NCI-H2029 treated with DMSO at 0.1 percent for 48 hours (cell line): ENCODE data around the gene CDH4.

Experiments
- DNase-seq: peaks from one replicate; lab custom pipeline; 2025; lab: John Stamatoyannopoulos, UW

Gene CDH4

DNA sequence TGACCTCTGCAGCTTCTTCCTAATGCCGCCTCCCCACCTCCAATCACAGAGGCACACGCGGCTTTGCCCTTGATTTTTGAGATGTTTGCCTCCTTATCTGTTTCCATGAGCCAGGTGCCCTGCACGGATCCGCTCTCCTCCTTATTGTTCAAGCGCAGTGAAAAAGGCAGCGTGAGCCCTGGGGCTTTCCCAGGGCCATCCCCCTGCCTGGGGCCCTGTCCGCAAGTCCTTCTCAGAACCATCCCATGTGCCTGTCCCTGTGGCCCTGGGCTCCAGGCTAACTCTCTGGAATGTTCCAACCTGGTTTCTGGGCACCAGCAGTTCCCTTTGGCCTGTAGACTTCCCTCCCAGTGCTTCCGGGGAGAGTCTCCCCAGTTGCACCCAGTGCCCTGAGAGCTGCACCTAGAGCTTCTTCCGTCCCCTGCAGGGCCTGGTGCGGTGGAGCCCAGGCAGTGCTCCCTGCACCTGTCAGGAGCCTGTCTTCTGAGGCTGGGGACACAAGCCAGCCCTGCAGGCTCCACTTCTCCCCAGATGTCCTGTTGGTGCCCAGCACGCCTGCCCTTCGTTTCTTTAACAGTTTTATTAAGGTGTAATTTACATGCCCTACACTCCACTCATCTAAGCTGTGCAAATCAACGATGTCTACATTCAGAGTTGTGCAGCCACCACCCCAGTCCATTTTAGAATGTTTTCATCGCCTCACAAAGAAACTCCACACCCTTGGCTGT, 330.3 kb downstream of the CDH4 start:
- no peak for DNase-seq

DNA sequence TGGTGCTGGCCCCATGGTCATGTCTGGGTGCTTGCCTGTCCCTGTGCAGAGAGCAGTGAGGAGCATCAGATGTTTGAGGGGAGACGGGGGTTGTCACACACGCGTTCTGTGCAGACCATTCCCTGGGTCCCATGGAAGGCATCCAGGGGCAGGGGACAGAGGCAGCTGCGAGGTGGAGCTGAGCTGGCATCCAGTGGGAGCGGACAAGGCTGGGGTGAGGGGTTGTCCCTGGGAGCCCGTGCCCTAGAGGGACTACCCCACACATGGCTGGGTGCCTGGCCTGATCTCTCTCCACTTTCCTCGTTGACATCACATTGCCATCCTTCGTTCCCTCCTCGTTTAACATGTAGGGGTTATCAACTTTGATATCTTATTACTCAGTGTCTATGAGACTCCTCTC, 331.3 kb downstream of the CDH4 start:
- DNase-seq = no peak

DNA sequence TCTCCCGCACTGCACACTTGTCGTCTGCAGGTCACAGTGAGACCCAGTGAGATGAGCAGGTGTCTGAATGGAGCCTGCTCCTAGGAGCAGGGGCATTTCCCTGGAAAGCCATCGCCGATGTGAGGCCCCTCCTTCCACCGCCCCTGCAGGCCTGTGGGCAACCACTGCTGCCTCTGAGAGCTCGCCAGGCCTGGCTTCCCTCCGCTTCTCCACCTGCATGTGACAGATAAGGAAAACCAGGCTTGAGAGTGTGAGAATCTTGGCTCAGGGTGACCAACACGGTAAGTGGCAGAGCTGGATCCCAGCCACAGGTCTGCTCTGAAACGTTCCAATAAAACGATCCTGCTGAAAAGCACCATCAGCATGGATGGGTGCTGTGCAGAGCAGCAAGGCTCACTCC, 332.8 kb downstream of the CDH4 start:
- no peak for DNase-seq

DNA sequence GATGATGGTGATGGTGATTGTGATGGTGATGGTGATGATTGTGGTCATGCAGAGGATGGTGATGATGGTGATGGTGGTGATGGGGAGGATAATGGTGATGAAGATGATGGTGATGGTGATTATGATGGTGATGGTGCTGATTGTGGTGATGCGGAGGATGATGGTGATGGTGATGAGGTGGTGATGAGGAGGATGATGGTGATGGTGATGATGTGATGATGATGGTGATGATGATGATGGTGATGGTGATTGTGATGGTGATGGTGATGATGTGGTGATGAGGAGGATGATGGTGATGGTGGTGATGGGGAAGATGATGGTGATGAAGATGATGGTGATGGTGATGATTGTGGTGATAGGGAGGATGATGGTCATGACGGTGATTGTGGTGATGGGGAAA, 333.7 kb downstream of the CDH4 start:
- no peak for DNase-seq

DNA sequence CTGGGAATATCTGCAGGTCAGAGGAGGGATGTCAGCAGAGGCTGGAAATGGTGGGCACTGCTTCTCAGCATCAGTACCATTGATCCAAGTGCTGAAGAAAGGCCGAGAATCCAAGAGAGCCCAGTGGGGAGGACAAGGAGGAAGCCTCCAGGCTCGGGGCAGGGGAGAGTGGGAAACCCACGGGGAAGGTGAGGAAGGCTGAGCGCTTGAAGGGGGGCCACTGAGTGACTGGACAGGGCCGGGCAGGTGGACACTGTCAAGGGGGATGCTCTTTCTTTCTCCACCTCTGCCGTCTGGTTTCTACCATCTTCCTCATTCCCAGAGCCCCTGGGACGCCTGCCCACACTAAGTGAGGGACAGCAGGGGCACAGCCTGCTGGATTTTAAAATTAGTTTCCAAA, 335.0 kb downstream of the CDH4 start:
- DNase-seq = no peak

DNA sequence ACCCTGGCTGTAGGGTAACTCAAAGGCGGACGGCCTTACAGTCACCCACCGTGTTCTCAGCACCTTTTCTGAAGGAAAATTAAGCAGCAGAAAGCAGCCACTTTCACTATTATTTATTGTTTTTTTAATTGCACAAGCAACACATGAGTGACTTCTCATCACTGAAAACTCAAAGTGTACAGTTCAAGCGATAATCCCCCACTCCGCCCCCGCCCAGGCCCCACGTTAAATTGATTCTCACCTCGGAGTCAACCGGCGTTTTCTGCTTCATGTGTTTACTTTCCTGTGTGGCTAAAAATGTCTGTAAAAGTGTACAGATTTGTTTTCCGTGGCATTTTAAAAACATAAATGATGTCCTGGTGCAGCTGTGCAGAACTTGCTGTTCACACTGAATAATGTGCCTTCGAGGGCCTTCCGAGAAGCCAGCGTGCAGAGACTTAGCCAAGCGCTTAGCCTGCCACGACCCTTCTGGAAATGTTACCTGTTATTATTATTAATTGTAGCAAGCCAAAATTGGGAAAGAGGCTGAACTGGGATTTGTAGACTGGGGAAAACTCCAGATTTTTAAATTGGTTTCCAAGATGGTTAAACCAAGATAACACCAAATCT, 335.7 kb downstream of the CDH4 start:
- no peak for DNase-seq

DNA sequence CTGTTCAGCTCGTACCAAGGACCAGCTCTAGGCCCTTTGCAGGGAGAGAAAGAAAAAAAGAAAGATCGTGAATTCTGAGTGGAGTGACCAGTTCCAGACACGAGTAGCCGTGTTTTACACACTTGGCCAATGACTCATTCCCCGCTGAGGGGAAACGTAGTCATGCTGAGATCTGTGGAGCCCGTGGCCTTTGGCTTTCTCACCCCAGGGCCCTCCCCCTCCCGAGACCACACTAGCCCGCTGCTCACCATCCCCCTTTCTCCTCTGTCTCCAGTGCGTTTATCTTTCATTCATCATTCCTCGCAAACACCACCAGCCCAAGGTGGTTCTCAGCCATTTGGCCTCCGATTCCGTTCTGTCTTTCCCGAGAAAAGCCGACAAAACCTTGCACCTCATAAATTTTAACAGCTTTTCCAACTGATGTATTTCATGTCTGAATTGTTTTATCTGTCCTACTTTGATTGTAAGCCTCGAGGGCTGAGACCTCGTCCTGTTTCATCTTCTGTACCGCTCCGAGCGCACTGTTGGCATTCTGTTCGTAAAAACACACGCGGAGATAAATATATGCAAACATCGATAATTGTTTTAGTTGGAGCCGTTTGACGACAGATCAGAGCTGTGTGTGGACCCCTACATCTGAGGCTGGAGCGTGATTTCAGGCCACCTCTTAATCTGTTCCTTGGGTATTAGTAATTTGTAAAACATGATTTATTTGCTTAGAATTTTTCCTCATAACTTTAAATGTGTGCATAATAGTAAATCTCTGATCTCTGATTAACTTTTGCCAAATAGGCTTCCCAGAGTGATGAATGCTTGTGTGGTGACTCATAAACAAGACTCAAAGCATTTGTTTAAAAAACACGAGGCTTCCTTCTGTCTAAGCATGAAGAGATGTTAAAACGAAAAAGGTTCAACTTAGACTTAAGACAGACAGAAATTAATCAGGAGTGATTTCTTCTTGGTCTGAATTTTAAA, 336.6 kb downstream of the CDH4 start:
- DNase-seq = no peak

DNA sequence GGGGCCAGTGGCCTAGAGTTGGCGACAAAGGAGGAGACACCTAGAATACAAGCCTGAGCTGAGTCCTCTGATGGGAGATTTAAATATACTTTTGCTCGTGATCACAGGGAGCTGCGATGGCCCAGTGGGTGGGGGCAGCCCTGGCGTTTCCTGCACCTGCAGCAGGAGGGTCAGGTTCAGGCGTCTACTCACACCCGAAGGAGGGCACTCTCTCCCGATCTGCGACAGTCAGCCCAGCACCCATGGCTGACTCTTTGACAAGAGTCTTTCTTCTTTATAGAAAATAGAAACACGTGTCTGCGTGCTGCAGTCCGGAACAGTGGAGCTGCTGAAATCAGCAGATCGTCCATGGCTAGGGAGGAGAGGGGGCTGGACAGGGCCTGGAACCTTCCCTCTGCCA, 338.2 kb downstream of the CDH4 start:
- DNase-seq = no peak

DNA sequence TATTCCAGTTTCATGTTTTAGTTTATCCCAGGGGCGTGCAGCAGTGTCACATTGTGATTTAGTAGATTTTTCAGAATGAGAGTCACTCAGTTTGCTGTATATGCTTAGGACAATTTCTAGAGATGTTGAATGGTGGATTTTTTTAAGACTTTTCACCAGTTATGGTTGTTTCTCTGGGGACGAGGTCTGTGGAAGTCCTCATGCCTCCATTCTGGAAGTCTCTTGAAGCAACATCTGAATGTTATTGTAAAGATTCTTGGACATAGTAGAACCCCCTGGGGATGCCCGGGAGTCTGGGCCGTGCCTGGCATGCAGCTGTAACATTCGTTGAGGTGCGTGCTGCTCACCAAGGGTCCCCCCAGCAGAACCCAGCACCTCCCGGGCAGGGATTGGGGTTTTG, 341.5 kb downstream of the CDH4 start:
- no peak for DNase-seq

DNA sequence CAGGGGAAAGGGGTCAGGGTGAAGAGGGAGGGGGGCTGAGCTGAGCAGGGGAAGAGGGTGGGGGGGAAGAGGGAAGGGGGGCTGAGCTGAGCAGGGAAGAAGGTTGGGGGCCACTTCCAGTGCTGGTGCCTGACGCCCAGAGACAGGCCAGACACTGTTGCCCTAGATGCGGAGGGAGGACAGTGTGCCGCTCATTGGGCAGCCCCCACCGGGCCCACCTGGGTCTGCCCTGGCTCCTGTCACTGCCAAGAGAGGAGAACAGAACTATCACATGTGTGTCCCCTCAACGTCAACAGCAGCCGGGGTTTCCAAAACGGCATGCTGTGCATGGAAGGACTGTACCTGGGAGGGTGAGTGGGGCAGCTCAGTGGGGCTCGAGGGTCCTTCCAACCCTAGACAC, 342.1 kb downstream of the CDH4 start:
- DNase-seq = no peak

DNA sequence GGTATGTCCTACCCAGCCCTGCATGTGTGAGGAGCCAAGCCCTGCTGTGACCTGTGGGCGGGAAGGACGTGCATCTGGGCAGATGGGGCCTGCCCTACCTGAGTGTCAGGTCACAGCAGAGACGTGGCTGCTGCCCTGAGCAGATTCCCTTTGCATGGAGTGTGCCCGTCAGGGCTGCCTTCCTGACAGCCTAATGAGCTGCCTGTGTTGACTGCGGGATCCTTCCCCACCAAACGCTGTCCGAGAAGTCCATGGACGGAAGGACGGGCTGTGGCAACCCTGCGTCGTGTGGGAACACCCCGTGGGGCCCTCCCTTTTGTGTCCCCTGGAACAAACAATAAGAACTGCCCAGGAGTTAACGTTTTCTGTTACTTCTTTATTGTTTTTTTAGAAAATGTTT, 343.2 kb downstream of the CDH4 start:
- no peak for DNase-seq

DNA sequence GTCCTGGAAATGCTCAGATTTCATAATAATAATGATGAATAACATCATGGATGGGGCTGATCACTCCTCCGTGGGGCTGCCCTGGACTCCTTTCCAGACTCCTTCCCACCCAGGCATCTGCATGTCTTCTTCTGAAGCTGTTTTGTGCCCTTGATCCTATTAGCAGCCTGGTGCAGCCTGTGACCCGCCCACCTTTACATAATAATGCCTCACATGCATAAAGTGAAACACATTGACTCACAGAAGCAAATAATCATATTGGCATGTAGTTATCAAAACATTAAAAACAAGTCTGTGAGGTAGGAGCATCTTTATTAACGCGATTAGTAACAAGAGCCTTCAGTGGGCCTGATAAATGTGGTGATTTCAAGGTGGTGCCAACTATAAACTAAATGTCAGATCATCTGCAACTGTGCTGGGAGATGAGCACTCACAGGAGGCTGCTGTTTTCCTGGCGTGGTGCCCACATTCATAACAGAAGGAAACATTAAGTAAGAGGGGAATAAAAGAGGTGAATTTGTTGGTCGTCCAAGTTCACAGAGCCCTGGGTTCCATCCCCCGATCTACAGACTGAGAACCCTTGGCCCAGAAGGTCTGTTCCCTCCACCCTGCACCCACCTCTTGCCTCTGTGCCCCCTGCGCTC, 344.7 kb downstream of the CDH4 start:
- DNase-seq = no peak

DNA sequence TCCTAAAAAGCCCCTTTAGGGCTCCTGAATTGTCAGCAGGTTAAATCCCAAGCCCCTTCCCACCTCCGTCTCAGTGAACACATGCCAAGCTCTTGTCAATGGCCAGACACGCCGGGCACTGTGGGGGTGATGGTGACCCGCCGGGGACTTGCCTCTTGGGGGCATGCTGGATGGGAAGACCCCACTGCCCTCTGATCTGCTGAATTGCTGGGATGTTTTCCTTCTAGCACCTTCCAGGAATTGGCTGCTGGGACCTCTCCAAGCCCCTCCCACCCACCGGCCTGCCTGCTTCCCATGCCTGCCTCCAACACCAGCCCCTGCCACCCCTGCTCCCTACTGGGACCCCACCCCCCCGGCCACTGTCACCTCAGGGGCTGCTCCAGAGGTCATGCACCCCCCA, 345.9 kb downstream of the CDH4 start:
- DNase-seq = no peak

DNA sequence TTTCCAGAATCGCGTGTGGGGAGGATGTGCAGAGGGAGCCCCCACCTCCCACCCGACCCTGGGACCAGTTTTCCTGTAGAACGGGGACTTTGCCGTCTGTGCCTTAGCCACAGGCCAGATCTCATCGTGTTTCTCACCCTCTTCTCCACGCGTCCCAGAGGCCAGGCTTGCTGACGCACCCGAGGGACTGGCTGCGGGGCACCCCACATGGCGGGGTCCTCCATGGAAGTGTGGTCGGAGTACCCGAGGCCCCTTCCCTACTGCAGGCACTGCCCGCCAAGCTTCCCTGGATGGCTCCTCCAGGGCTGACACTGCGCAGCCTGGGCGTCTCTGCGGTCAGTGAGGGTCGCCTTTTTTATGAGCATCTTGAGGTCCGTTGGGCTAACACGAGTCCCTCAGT, 346.5 kb downstream of the CDH4 start:
- no peak for DNase-seq

DNA sequence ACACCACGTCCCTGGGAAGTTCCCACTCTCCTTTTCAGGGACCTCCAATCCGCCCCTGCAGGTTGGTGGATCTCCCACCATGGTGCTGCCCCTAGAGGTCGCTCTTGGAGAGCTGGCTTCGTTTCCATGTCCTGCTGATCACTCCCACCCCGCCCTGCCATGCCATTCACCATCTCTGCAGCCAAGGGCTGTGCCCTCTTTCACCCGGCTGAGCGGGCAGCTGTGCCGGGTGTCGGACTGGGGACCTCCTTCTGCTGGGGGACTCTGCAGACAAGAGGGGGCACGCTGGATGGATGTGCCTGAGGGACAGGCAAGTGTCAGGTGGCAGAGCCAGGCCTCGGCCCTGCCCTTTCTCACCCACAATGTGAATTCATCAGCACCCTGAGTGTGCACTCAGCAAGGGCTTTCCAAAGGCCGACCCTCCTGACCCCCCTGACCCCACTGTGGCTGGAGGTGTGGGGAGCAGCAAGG, 347.0 kb downstream of the CDH4 start:
- no peak for DNase-seq

DNA sequence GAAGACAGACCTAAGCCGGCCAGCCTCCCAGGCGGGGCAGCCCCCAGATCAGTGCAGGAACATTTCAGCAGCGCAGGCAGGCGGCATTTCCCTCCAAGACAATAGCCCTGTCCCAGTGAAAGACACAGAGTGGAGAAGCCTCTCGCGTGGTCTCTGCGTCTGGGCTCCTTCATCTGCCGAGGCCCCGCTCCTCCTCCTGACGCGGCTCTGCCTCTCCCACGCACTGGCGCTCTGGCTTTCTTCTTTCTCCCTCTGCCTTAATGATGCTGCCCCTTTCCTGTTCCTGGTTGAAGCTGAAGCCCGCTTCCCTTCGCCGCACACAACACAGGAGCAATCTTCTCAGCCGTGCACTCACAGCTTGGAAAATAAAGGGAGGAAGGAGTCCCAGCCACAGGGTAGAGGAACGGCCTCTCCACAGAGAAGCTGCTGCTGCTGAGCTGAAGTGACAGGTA, 347.5 kb downstream of the CDH4 start:
- DNase-seq = no peak

DNA sequence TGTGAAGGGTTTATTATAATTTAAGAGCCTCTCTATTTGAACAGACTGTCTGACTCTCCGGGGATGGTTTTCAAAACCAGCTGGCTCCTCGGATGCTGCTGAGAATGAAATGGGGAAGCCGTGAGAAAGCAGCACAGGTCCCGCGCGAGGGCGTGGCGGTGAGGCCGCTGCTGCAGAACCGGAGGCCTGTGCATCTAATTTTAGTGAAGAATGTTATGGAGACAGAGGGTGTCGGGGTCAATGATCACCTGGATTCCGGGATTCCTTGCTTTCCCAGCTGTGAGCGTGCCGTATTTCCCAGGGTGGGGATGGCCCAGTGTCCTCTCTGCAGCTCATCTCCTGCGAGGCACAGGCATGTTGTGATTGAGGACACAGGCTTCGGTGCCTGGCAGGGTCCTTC, 348.0 kb downstream of the CDH4 start:
- no peak for DNase-seq

DNA sequence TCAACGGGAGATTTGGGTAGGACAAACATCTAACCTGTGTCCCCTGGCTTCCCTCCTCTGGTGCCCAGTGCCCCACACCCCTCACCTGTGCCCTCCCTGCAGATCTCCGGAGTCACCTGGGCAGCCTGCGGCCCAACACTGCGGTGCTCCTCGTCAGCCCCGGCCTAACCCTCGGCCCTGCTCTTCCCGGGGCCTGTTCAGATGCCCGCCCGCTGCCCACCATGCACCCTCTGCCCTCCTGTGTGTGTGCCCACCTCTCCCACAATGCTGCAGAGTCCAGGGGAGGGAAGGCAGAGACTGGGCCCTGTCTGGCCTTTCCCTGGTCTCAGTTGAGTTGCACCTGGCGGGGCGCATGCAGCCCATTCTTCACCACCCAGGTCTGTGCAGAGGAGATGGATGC, 349.3 kb downstream of the CDH4 start:
- no peak for DNase-seq

DNA sequence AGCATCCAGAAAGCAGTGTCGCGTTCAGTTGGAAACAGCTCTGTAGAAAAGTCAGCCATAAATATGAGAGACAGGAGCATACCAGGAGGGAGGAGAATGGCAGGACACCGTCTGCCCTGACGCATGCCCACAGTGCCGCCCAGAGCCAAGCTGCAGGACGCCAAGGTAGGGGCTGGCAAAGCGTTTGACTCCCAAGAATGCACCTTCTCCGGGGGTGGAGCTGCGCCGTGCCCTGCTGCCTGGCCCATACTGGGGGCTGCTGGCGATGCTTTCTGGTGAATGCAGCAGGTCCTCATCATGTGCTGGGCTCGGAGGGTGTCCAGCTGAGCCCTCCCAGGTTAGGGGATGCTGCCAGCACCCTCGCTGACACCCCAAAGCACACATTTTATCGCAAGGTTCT, 349.8 kb downstream of the CDH4 start:
- no peak for DNase-seq

DNA sequence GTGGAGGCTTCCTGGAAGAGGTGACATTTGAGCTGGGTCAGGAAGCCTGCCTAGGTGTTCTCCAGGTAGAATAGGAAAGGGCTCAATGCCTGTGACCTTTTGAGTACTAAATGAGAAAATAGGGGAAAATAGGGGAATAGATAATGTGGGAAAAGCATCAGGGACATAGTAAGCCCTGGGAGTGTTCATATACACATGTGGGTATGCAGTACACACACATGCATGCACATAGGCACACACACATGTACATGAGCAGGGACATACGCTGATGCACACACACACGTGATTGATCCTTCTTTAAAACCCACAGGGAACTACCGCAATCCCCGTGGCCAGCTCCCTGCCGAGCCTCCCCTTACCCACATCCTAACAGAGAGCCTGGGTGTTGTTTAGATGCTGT, 351.7 kb downstream of the CDH4 start:
- no peak for DNase-seq

DNA sequence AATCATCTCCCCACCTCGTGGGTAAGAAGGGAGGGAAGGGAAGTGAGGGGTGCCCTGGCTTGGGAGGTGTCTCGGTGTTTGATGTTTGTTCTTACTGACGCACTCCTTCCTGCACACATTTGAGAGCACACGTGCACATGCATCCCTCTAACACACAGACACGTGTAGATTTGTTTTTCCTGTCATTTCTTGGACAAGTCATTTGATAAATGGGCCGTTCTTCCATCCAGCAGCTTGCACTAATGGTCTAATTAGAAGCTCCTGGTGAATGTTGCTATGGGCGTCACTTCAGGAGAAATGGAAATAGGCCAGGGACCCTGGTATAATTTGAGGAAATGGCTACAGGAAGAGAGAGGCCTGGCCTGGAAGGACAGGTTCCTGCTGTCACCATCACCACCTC, 352.5 kb downstream of the CDH4 start:
- no peak for DNase-seq

DNA sequence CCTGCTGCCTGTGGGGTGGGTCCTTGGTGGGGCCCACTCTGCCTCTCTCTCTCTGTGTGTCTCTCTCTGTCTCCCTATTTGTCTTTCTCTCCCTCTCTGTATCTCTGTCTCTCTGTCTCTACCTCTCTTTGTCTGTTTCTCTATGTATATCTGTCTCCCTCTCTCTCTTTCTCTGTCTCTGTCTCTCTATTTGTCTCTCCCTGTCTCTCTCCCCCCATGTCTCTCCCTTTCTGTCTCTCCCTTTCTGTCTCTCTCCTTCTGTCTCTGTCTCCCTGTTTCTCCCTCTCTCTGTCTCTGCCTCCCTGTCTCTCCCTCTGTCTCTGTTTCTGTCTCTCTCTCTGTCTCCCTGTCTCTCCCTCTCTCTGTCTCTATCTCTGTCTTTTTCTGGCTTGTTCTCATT, 353.2 kb downstream of the CDH4 start:
- DNase-seq = no peak
